ENCODE data around the gene NTHL1.

DNA sequence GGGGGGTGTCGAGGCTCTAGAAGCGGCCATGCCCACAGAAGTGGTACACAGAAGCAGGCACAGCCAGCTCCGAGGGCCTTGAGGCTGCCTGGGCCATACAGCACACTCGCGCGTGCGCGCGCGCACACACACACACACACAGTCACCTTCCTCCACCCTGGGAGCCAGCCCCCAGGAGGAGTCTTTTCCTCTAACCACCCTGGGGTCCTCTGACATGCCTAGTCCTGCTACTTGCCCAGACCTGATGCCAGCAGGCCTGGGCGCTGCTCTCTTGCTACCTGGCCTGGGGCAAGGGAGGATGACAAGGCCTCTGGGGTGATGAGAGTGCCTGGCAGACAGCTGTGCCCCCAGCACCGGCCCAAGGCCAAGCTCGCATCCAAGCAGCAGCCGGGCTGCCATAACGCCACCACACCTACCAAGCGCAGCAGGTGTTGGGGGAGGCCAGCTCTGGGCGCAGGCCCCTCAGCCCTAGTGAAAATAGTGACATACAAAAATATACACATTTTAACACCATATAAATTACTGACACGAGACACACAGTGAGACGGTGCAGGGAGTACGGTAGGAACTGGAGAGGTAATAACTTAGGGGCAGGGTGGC, 41.2 kb upstream of the NTHL1 start:
- TF ChIP-seq, protein P1, sequence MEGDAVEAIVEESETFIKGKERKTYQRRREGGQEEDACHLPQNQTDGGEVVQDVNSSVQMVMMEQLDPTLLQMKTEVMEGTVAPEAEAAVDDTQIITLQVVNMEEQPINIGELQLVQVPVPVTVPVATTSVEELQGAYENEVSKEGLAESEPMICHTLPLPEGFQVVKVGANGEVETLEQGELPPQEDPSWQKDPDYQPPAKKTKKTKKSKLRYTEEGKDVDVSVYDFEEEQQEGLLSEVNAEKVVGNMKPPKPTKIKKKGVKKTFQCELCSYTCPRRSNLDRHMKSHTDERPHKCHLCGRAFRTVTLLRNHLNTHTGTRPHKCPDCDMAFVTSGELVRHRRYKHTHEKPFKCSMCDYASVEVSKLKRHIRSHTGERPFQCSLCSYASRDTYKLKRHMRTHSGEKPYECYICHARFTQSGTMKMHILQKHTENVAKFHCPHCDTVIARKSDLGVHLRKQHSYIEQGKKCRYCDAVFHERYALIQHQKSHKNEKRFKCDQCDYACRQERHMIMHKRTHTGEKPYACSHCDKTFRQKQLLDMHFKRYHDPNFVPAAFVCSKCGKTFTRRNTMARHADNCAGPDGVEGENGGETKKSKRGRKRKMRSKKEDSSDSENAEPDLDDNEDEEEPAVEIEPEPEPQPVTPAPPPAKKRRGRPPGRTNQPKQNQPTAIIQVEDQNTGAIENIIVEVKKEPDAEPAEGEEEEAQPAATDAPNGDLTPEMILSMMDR (IDR thresholded peaks at IDR 0.05): no peak
- TF ChIP-seq EP300 (IDR thresholded peaks at IDR 0.05) (no peak), POLR2A (IDR thresholded peaks at IDR 0.05) (no peak)

Measured in ovary (tissue), 3 donors.